C4-2B (cell line): ENCODE measurements around the gene DPEP2NB.

Experiments used
- CTCF ChIP-seq: fragments of 450-650 bp; conservative IDR thresholded peaks from 2 replicates; pipeline ENCODE4 v1.5.1; 2017; ENCODE audit warnings: mild to moderate bottlenecking
- ZFX ChIP-seq: fragments of 450-650 bp; IDR thresholded peaks from 2 replicates; pipeline ENCODE4 v1.6.1; 2017

DNA sequence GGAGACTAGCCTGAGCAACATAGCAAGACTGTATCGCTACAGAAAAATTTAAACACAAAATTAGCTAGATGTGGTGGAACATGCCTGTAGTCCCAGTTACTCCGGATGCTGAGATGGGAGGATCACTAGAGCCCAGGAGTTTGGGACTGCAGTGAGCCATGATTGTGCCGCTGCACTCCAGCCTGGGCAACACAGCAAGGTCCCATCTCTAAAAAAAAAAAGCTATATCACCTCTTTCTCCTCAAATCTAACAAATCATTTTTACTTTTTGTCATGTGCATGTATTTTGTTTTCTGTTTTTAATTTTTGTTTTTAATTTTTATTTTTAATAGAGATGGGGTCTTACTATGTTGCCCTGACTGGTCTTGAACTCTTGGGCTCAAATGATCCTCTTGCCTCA, 13.3 kb upstream of the DPEP2NB start:
- no peak for TF ChIP-seq CTCF
- TF ChIP-seq ZFX, result no peak
